Loucy (cell line): ENCODE results near the gene UVRAG.

Experiments used
- H2AFZ ChIP-seq: fragments of 200-600 bp; sonication (generic); 2 replicates; pipeline ENCODE4 v1.6.0; 2016; ENCODE audit warnings: antibody characterized with exemption, mild to moderate bottlenecking, low read length, moderate library complexity
- H3F3A ChIP-seq: fragments of 200-600 bp; 2 replicates; pipeline ENCODE4 v1.6.0; 2016; ENCODE audit warnings: antibody characterized with exemption, low read depth, mild to moderate bottlenecking
- H3K27me3 ChIP-seq: fragments of 200-600 bp; sonication (generic); 2 replicates; pipeline ENCODE4 v1.6.1; 2014; ENCODE audit warnings: low read length, mild to moderate bottlenecking; ENCODE audit not compliant: insufficient read depth, poor library complexity, severe bottlenecking
- H3K36me3 ChIP-seq: fragments of 200-600 bp; sonication (generic); 2 replicates; pipeline ENCODE4 v1.6.1; 2016; ENCODE audit warnings: low read length; ENCODE audit not compliant: insufficient read depth
- H3K4me1 ChIP-seq: fragments of 200-600 bp; sonication (generic); 2 replicates; pipeline ENCODE4 v1.5.1; 2014; ENCODE audit warnings: low read length, mild to moderate bottlenecking; ENCODE audit not compliant: insufficient read depth, poor library complexity, severe bottlenecking
- H3K4me2 ChIP-seq: fragments of 200-600 bp; sonication (generic); 2 replicates; pipeline ENCODE4 v1.6.0; 2014; ENCODE audit warnings: antibody characterized with exemption, low read length, low read depth, mild to moderate bottlenecking; ENCODE audit not compliant: poor library complexity, severe bottlenecking
- H3K4me3 ChIP-seq: fragments of 200-600 bp; sonication (generic); 2 replicates; pipeline ENCODE4 v1.5.1; 2014; ENCODE audit warnings: low read length, mild to moderate bottlenecking, mixed read lengths; ENCODE audit not compliant: poor library complexity, severe bottlenecking
- H3K79me2 ChIP-seq: fragments of 200-600 bp; sonication (generic); 2 replicates; pipeline ENCODE4 v1.6.1; 2014; ENCODE audit warnings: low read length; ENCODE audit not compliant: insufficient read depth
- H3K9ac ChIP-seq: fragments of 200-600 bp; sonication (generic); 2 replicates; pipeline ENCODE4 v1.6.0; 2014; ENCODE audit warnings: mild to moderate bottlenecking, low read depth, low read length, moderate library complexity; ENCODE audit not compliant: poor library complexity, severe bottlenecking
- H3K9me2 ChIP-seq: fragments of 200-600 bp; sonication (generic); replicated peaks from 2 replicates; pipeline ENCODE4 v1.6.1; 2016; ENCODE audit warnings: low read depth, low read length, mixed read lengths
- H3K9me3 ChIP-seq: fragments of 200-600 bp; sonication (generic); 2 replicates; pipeline ENCODE4 v1.6.1; 2014; ENCODE audit warnings: mild to moderate bottlenecking, antibody characterized with exemption, low read length, low read depth; ENCODE audit not compliant: insufficient read depth
- H4K20me1 ChIP-seq: fragments of 200-600 bp; sonication (generic); 2 replicates; pipeline ENCODE4 v1.6.0; 2014; ENCODE audit warnings: antibody characterized with exemption, low read length, mild to moderate bottlenecking; ENCODE audit not compliant: insufficient read depth, poor library complexity, severe bottlenecking
- EZH2phosphoT487 ChIP-seq: fragments of 200-600 bp; IDR thresholded peaks from 2 replicates; pipeline ENCODE4 v1.6.1; 2018; ENCODE audit warnings: antibody characterized with exemption, mild to moderate bottlenecking, moderate library complexity, borderline replicate concordance
- TF ChIP-seq, protein P1 (sequence below): fragments of 200-600 bp; sonication (generic); conservative IDR thresholded peaks from 2 replicates; pipeline ENCODE4 v1.5.1; 2014; ENCODE audit warnings: mild to moderate bottlenecking, antibody characterized with exemption, low read length

Gene UVRAG

DNA sequence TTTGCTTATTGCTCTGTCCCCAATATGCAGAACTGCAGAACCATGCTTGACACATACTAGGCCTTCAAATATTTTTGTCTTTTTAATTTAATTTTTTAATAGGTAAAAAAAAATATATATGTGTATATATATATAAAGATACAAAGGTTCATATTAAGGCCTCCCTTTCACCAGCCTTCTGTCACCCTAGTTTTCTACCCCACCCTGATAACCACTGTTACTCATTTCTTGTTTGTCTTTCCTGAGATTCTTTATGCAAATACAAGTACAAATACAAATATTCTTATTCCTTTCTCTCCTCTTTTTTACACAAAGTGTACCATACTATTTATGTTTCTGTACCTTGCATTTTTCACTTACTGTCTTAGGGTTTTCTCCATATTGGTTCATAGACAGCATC lies 43.0 kb downstream of the UVRAG start:
- no peaks in the 10 kb centered on the region for H3F3A ChIP-seq
- H3K4me1 ChIP-seq = no peaks in the 10 kb centered on the region
- H3K4me2 ChIP-seq = no peak overlapping the region
- no peak overlapping the region for H3K9ac ChIP-seq
- H3K9me3 ChIP-seq = no peaks in the 10 kb centered on the region
- no peaks in the 10 kb centered on the region for H3K27me3 ChIP-seq
- peaks cover 14% of the 10 kb centered on the region; the same call in 1 of the 2 replicates for H3K79me2 ChIP-seq
- no peak for TF ChIP-seq EZH2phosphoT487
- TF ChIP-seq, protein P1, sequence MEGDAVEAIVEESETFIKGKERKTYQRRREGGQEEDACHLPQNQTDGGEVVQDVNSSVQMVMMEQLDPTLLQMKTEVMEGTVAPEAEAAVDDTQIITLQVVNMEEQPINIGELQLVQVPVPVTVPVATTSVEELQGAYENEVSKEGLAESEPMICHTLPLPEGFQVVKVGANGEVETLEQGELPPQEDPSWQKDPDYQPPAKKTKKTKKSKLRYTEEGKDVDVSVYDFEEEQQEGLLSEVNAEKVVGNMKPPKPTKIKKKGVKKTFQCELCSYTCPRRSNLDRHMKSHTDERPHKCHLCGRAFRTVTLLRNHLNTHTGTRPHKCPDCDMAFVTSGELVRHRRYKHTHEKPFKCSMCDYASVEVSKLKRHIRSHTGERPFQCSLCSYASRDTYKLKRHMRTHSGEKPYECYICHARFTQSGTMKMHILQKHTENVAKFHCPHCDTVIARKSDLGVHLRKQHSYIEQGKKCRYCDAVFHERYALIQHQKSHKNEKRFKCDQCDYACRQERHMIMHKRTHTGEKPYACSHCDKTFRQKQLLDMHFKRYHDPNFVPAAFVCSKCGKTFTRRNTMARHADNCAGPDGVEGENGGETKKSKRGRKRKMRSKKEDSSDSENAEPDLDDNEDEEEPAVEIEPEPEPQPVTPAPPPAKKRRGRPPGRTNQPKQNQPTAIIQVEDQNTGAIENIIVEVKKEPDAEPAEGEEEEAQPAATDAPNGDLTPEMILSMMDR = no peak
- H3K36me3 ChIP-seq = peaks cover 12% of the 10 kb centered on the region; the same call in 1 of the 2 replicates
- H3K9me2 ChIP-seq = no peaks in the 10 kb centered on the region
- H4K20me1 ChIP-seq = no peaks in the 10 kb centered on the region
- no peak overlapping the region for H3K4me3 ChIP-seq
- no peak overlapping the region for H2AFZ ChIP-seq

DNA sequence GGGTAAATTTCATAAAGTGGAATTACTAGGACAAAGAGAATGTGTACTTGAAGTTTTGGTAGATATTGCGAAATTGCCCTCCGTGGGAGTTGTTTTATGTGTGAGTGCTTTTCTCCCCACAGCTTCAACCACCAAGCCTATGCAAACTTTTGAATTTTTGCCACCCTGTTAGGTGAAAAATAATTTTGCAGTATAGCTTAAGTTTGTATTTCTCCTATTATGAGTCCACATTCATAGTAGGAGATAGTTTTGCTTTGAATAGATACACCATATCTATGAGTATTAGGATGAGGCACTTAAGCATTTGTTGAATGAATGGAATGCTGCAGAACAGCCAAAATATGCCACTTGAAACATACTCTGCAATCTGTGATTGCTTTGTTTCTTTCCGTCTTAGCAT lies 43.6 kb downstream of the UVRAG start:
- Histone ChIP-seq H3K4me3 (no peak overlapping the region), H3K4me2 (no peak overlapping the region), H3K9me2 (no peaks in the 10 kb centered on the region), H3F3A (no peaks in the 10 kb centered on the region), H3K9me3 (no peaks in the 10 kb centered on the region), H2AFZ (no peak overlapping the region), H3K27me3 (no peaks in the 10 kb centered on the region), H3K4me1 (no peaks in the 10 kb centered on the region), H4K20me1 (no peaks in the 10 kb centered on the region), H3K36me3 (peaks cover 12% of the 10 kb centered on the region; the same call in 1 of the 2 replicates), H3K9ac (no peak overlapping the region), H3K79me2 (peaks cover 14% of the 10 kb centered on the region; the same call in 1 of the 2 replicates)
- TF ChIP-seq EZH2phosphoT487 = no peak

DNA sequence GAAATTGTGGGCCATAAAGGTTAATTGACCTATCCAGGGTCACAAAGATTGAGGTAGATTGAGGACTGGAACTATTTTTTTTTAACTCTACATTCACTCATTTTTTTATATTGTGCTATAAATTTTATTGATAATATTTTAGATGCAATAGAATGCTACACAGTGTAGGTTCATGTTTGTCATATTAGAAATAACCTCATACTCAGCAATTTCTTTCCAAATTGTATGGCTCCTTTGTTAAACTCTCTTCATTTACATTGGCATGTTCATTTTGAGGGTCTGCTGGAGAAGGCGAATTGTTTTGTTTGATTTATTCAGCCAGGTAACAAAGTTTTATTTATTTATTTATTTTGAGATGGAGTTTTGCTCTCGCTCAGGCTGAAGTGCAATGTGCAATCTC lies 44.6 kb downstream of the UVRAG start:
- H3K4me1 ChIP-seq = no peaks in the 10 kb centered on the region
- H3K9me3 ChIP-seq = no peaks in the 10 kb centered on the region
- no peak overlapping the region for H2AFZ ChIP-seq
- H4K20me1 ChIP-seq = no peaks in the 10 kb centered on the region
- no peak overlapping the region for H3K4me2 ChIP-seq
- peaks cover 9% of the 10 kb centered on the region; the same call in 1 of the 2 replicates for H3K36me3 ChIP-seq
- H3K4me3 ChIP-seq = no peak overlapping the region
- peaks cover 14% of the 10 kb centered on the region; the same call in 1 of the 2 replicates for H3K79me2 ChIP-seq
- TF ChIP-seq, protein P1 = no peak
- TF ChIP-seq EZH2phosphoT487 = no peak
- H3F3A ChIP-seq = no peaks in the 10 kb centered on the region
- no peaks in the 10 kb centered on the region for H3K9me2 ChIP-seq
- no peaks in the 10 kb centered on the region for H3K27me3 ChIP-seq
- H3K9ac ChIP-seq = no peak overlapping the region

DNA sequence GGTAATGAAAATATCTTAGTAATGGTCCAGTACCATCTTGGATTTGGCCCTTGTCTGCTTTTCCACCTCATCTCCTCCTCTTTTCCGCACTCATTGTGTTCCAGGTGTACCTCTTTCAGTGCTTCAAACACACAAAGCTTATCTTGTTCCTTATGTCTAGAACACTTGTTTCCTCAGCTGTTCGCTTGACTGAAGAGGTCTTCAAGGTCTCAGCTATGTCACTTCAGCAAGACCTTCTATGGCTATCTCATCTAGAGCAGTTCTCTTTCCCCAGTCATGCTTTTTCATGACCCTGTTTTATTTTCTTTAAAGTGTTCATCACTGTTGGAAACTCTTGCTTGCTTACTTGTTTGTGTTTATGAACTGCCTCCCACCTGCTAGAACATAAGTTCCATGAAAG lies 47.4 kb downstream of the UVRAG start:
- no peaks in the 10 kb centered on the region for H4K20me1 ChIP-seq
- H3K4me1 ChIP-seq = no peaks in the 10 kb centered on the region
- H3K36me3 ChIP-seq = peaks cover 9% of the 10 kb centered on the region; the same call in 1 of the 2 replicates
- H3K4me2 ChIP-seq = no peak overlapping the region
- TF ChIP-seq EZH2phosphoT487 = no peak
- TF ChIP-seq, protein P1 = no peak
- 0 out of 2 replicates have a peak, but pooled peaks cover 6% of the 10 kb centered on the region for H3K79me2 ChIP-seq
- no peaks in the 10 kb centered on the region for H3K9me2 ChIP-seq
- H3K27me3 ChIP-seq = no peaks in the 10 kb centered on the region
- H3K4me3 ChIP-seq = no peak overlapping the region
- H3K9me3 ChIP-seq = no peaks in the 10 kb centered on the region
- no peaks in the 10 kb centered on the region for H3F3A ChIP-seq
- H3K9ac ChIP-seq = no peak overlapping the region
- no peak overlapping the region for H2AFZ ChIP-seq
